Gastroesophageal sphincter (tissue), 3 donors: ENCODE measurements around the gene C14orf119.

ENCODE experiments used
- CTCF ChIP-seq, 4 experiments: fragments of 200-600 bp in 2 of 4; fragments of 450-650 bp in 2 of 4; sonication (generic) in 1 of 4; IDR thresholded peaks; one replicate each; pipeline ENCODE4 v1.5.1; 2017 to 2019; ENCODE audit warnings: antibody characterized with exemption in 4 of 4, mild to moderate bottlenecking in 2 of 4, moderate library complexity in 2 of 4
- POLR2A ChIP-seq, 2 donors: fragments of 450-650 bp; IDR thresholded peaks; one replicate each; pipeline ENCODE4 v1.6.1; 2017; ENCODE audit warnings: antibody characterized with exemption in 2 of 2, mild to moderate bottlenecking in 2 of 2, moderate library complexity in 1 of 2

- TF ChIP-seq POLR2A (IDR thresholded peaks at IDR 0.05) = no peak
- no peak for TF ChIP-seq CTCF (IDR thresholded peaks at IDR 0.05)
Measured at GRCh38 chr14:23137813-23138535, 42.7 kb downstream of the C14orf119 start.
